Upper lobe of right lung (tissue), 1 donor: Measurements from ENCODE around the gene CCDC83. TPM values are rescaled to one million over a fixed set of nuclear protein-coding genes. Genes with fewer than 3 reads are reported as not detected.

Source experiments
- ATAC-seq: fragments of 200-7000 bp; cut with Tn5 transposase; one replicate; pipeline ENCODE4 v1.9.1; 2020; ENCODE audit warnings: mild to moderate bottlenecking, moderate library complexity
- DNase-seq: peaks from one replicate; pipeline ENCODE4 v3.0.0-alpha.2; 2020
- H3K27ac ChIP-seq: fragments of 200-600 bp; one replicate; pipeline ENCODE4 v1.8.0; 2022
- H3K27me3 ChIP-seq: fragments of 200-600 bp; one replicate; pipeline ENCODE4 v1.8.0; 2022; ENCODE audit warnings: mild to moderate bottlenecking
- H3K36me3 ChIP-seq: fragments of 200-600 bp; one replicate; pipeline ENCODE4 v1.8.0; 2022
- H3K4me1 ChIP-seq: fragments of 200-600 bp; one replicate; pipeline ENCODE4 v1.8.0; 2022
- H3K4me3 ChIP-seq: fragments of 200-600 bp; one replicate; pipeline ENCODE4 v1.8.0; 2022; ENCODE audit warnings: mild to moderate bottlenecking
- H3K9me3 ChIP-seq: fragments of 200-600 bp; one replicate; pipeline ENCODE4 v1.8.0; 2022
- intact Hi-C: fragments of 100-400 bp; cut with DNase I; formaldehyde crosslinking; loops from one replicate; pipeline ENCODE4 v1.11.0; 2022
- total RNA-seq: library from RNA; stranded (reverse); fragmentation: NEBNext Ultra II Directional; extraction: Animal tissue kit (Norgen Biotek cat#: 25700); gene quantifications from one replicate; pipeline ENCODE4 v1.2.1, GENCODE V29; 2021
- TF ChIP-seq, protein P1 (sequence below): fragments of 200-600 bp; IDR thresholded peaks from one replicate; pipeline ENCODE4 v1.8.0; 2022; ENCODE audit warnings: antibody characterized with exemption
- donor health status: DM: no; HTN: yes; CAD: no; lungs with severe emphysema.

Gene CCDC83
- total RNA-seq, 1 donor from 2014 or later = not detected

DNA sequence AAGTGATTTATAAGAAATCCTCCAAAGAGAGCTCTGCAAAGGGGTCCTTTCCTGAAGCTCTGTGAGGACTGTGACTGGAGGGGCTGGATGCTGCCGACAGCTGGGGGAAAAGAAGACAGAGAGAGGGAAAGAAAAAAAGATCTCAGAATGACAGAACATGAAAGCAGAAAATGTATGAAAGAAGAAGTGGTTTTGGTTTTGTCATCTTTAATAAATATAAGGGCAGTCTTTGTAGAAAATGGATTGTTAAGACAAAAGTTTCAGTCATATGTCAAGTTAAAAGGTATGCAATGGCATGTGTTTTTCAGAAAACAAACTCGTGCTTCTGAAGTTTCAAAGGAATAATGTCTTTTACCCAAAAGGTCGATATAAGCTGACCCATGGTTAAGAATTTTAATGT lies 105.5 kb downstream of the CCDC83 start:
- Histone ChIP-seq H3K9me3 (no peaks in the 10 kb centered on the region), H3K27me3 (no peaks in the 10 kb centered on the region), H3K27ac (no peak overlapping the region), H3K4me3 (no peak overlapping the region), H3K36me3 (peaks cover 95% of the 10 kb centered on the region), H3K4me1 (no peaks in the 10 kb centered on the region)
- TF ChIP-seq, protein P1, sequence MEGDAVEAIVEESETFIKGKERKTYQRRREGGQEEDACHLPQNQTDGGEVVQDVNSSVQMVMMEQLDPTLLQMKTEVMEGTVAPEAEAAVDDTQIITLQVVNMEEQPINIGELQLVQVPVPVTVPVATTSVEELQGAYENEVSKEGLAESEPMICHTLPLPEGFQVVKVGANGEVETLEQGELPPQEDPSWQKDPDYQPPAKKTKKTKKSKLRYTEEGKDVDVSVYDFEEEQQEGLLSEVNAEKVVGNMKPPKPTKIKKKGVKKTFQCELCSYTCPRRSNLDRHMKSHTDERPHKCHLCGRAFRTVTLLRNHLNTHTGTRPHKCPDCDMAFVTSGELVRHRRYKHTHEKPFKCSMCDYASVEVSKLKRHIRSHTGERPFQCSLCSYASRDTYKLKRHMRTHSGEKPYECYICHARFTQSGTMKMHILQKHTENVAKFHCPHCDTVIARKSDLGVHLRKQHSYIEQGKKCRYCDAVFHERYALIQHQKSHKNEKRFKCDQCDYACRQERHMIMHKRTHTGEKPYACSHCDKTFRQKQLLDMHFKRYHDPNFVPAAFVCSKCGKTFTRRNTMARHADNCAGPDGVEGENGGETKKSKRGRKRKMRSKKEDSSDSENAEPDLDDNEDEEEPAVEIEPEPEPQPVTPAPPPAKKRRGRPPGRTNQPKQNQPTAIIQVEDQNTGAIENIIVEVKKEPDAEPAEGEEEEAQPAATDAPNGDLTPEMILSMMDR = no peak
- intact Hi-C loops = no loop called here
- ATAC-seq (no peak), DNase-seq (no peak)

DNA sequence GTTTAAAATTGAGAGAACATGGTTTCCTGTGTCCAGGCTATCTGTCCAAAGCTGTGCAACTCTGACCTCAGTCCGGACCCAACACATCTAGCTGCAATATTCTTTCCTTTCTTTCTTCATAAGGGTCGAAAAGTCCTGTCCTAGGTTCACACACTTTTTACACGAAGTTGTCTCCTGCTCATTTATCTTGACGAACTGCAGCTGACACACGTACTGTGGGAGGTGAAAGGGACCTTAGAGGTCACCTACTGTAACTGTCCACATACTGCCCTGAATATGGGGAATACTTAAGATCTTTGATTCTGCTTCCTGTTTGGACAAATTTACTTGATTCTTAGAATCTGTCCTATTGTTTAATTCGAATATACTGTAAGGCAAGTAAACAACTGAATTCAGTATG lies 105.9 kb downstream of the CCDC83 start:
- intact Hi-C loops = no loop called here
- peaks cover 96% of the 10 kb centered on the region for H3K36me3 ChIP-seq
- no peak for ATAC-seq

DNA sequence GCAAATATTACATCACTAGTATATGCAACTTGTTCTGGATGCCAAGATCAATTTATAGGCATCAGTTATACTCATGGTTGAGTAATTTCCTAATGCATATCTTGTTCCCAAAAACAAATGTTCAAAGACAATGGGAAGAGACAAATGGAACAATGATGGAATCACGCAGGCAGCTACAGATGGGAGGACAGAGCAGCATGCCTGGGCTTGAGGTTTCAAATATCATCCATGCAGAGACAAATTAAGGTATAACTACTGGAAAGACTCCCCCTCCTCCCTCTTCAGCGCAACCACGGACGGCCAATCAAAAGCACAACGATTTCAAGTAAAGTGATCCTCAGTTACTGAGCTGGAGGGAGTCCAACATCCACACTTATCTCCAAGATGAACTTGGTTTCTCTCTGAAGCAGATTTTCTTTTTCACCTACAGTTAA lies 106.8 kb downstream of the CCDC83 start:
- no peaks in the 10 kb centered on the region for H3K9me3 ChIP-seq
- peaks cover 96% of the 10 kb centered on the region for H3K36me3 ChIP-seq
- intact Hi-C loops = no loop called here
- TF ChIP-seq, protein P1 = no peak
- H3K27ac ChIP-seq = no peak overlapping the region
- H3K27me3 ChIP-seq = no peaks in the 10 kb centered on the region
- no peaks in the 10 kb centered on the region for H3K4me1 ChIP-seq
- DNase-seq (no peak), ATAC-seq (no peak)
- no peak overlapping the region for H3K4me3 ChIP-seq

More for the DNA sequence above, 105.9 kb downstream of the CCDC83 start:
- no peak overlapping the region for H3K27ac ChIP-seq
- no peaks in the 10 kb centered on the region for H3K4me1 ChIP-seq
- TF ChIP-seq, protein P1 = no peak
- H3K9me3 ChIP-seq = no peaks in the 10 kb centered on the region
- DNase-seq = no peak
- no peak overlapping the region for H3K4me3 ChIP-seq
- no peaks in the 10 kb centered on the region for H3K27me3 ChIP-seq

DNA sequence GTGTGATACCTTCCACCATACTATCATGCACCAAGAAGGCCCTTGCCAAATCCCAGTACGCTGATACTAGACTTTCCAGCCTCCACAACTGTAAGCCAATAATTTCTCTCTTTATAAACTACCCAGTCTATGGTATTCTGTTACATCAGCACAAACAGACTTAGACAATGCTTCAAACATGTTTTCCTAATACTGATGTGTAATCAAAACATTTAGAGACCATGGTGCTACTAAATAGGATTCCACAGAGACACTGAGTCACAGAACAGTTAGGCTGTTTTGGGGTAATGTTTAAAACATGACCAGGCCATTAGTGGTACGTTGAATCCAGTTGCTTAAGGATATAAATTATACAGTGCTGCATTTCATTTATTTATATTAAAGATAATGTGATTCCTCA lies 110.0 kb downstream of the CCDC83 start:
- TF ChIP-seq, protein P1 = no peak
- Histone ChIP-seq H3K4me1 (peaks cover 13% of the 10 kb centered on the region), H3K9me3 (no peaks in the 10 kb centered on the region), H3K4me3 (no peak overlapping the region), H3K36me3 (peaks cover 75% of the 10 kb centered on the region), H3K27ac (no peak overlapping the region), H3K27me3 (no peaks in the 10 kb centered on the region)
- ATAC-seq (no peak), DNase-seq (no peak)
- intact Hi-C loops = no loop called here

DNA sequence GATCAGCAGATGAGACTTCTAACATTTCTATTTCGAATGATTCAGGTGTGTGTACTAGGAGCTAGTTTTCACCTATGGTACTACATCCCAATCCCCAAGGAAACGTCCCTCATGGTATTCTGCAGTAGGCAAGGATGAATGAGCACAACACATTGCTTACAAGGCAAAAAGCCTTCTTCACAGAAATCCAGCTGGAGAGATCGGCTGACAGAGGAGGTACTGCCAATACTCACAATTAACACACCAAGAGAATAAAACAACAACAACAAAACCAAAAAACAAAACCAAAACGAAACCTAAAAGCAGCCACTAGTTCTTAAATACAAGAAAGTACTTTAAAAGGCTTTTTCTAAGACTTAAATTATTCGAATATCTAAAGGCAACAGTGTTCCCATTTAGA lies 112.3 kb downstream of the CCDC83 start:
- H3K4me1 ChIP-seq = peaks cover 13% of the 10 kb centered on the region
- ATAC-seq = no peak
- no peak for DNase-seq
- H3K27me3 ChIP-seq = no peaks in the 10 kb centered on the region
- TF ChIP-seq, protein P1 = no peak
- H3K27ac ChIP-seq = no peak overlapping the region
- no peak overlapping the region for H3K4me3 ChIP-seq
- no peaks in the 10 kb centered on the region for H3K9me3 ChIP-seq
- H3K36me3 ChIP-seq = peaks cover 77% of the 10 kb centered on the region
- intact Hi-C loops = no loop called here

Other genes with a start within 250 kb of the CCDC83 start
- gene DLG2, start 228.0 kb upstream of the CCDC83 start, total RNA-seq = 9.7 TPM
- gene TMEM126B, start 226.8 kb upstream of the CCDC83 start, total RNA-seq = 45.2 TPM
- 26.1 TPM for gene TMEM126A, start 207.4 kb upstream of the CCDC83 start, total RNA-seq
- 42.8 TPM for gene CREBZF, start 190.3 kb upstream of the CCDC83 start, total RNA-seq
- gene CCDC89, start 169.2 kb upstream of the CCDC83 start, total RNA-seq = 1.2 TPM
- gene SYTL2, start 44.2 kb upstream of the CCDC83 start, total RNA-seq = 36.5 TPM
- gene PICALM, start 213.7 kb downstream of the CCDC83 start, total RNA-seq = 193 TPM